ENCODE results near the gene PANK4. TPM values are rescaled to one million over a fixed set of nuclear protein-coding genes. Genes with fewer than 3 reads are reported as not detected.

PANK4 gene
- polyA plus RNA-seq, 2 of the 4 experiments (the other 2 are of a cell fraction), result 8.1 to 13.8 TPM

GRCh38 chr1:2460996-2461751, 65.2 kb downstream of the PANK4 start:
- Histone ChIP-seq H3K4me2 (no peak overlapping the region), H3K27ac (no peak overlapping the region), H3K9me3 (no peaks in the 10 kb centered on the region), H3K4me3 (no peak overlapping the region), H3K4me1 (no peaks in the 10 kb centered on the region)
- ATAC-seq (no peak), DNase-seq (ENCODE audit: low read depth in 1 of 2, low spot score in 1 of 2) (no peak), FAIRE-seq (no peak)
- 79% methylated on average over 10 of the region's 18 CpGs for WGBS (ENCODE audit: missing lambda C conversion rate)
- ChIA-PET POLR2A (no interaction called here), CTCF (interaction anchor here (1.0 to 1.9 kb wide), 5 partner anchors 8 to 321 kb away, joined by 3 to 16 read pairs (median 3); no protein-coding TSS in a partner anchor)
- TF ChIP-seq POLR2AphosphoS2 (conservative IDR thresholded peaks at IDR 0.05; ENCODE audit: low read length), result no peak
- TF ChIP-seq ZC3H11A (IDR thresholded peaks at IDR 0.05), result no peak
- no peak for TF ChIP-seq USF2 (IDR thresholded peaks at IDR 0.05)
- no peak for TF ChIP-seq CTCF (IDR thresholded peaks at IDR 0.05)
- no peak for TF ChIP-seq BHLHE40 (IDR thresholded peaks at IDR 0.05; ENCODE audit: low read depth, low read length)
- no peak for TF ChIP-seq TFCP2L1 (CRISPR knock-in tag; IDR thresholded peaks at IDR 0.05)
- no peak for TF ChIP-seq PBX3 (IDR thresholded peaks at IDR 0.05)
- TF ChIP-seq CHD2 (IDR thresholded peaks at IDR 0.05; ENCODE audit: low read length, partially characterized antibody), result no peak
- TF ChIP-seq MAFK (IDR thresholded peaks at IDR 0.05; ENCODE audit: partially characterized antibody), result no peak
- no peak for TF ChIP-seq PHF8 (IDR thresholded peaks at IDR 0.05; ENCODE audit: borderline replicate concordance, low read depth)
- no peak for TF ChIP-seq CEBPB (IDR thresholded peaks at IDR 0.05)

DNA sequence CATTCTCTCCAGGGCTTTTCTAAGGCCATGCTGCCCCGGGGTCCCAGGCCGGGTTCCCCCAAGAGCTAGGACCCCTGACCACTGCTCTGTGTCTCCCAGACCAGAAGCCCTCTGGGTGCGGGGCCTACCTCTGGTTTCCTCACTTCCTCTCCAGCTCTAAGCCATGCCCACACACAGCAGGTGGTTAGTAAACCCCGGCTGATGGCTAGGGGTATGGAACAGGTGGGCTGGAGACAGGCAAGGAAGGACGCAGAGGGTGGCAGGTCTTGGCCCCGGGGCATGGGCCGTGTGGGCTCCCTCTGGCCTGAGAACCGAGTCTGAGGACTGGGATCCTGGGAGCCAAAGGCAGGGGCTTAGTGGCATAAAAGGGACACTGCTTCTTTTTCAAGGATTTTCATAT, 66.2 kb downstream of the PANK4 start:
- no peak for TF ChIP-seq EHF (CRISPR knock-in tag; IDR thresholded peaks at IDR 0.05)
- TF ChIP-seq, protein P1, sequence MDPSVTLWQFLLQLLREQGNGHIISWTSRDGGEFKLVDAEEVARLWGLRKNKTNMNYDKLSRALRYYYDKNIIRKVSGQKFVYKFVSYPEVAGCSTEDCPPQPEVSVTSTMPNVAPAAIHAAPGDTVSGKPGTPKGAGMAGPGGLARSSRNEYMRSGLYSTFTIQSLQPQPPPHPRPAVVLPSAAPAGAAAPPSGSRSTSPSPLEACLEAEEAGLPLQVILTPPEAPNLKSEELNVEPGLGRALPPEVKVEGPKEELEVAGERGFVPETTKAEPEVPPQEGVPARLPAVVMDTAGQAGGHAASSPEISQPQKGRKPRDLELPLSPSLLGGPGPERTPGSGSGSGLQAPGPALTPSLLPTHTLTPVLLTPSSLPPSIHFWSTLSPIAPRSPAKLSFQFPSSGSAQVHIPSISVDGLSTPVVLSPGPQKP (IDR thresholded peaks at IDR 0.05; ENCODE audit: low read depth, low read length), result no peak
- ChIA-PET POLR2A (no interaction called here), CTCF (interaction anchor here (0.6 to 1.9 kb wide), 6 partner anchors 8 to 88 kb away, joined by 3 to 16 read pairs (median 3); no protein-coding TSS in a partner anchor)
- peak in 1 of 2 experiments; percentile 9; a peak in 2 of 6 replicates for ATAC-seq
- Histone ChIP-seq H3K4me3 (no peak overlapping the region), H3K4me2 (no peak overlapping the region), H3K4me1 (no peaks in the 10 kb centered on the region), H3K27ac (no peak overlapping the region), H3K9me3 (no peaks in the 10 kb centered on the region)
- FAIRE-seq, result no peak
- 71% methylated on average over 3 of the region's 8 CpGs for WGBS (ENCODE audit: missing lambda C conversion rate)
- no peak for DNase-seq (ENCODE audit: low read depth in 1 of 2, low spot score in 1 of 2)

DNA sequence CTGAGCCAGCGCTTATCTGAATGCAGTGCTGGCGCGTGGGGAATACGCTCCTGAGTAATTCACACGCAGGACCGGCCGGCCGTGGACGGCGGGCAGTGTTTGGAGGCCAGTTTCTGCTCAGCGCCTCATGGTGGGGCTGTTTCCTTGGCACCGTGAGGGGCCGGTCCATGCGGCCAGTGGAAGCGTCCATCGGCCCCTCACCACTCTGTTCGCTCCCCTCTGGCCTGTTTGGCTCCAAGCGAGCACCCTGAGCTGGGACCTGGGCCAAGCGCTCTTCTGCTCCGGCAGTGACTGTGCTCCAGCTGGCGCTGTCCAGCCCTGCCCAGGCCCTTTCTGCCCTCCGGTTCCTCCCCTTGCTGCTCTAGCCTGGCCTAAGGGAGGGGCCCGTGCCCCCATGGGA, 66.6 kb downstream of the PANK4 start:
- no peak for FAIRE-seq
- CTCF ChIA-PET, result interaction anchor here (0.6 to 1.9 kb wide), 6 partner anchors 8 to 88 kb away, joined by 3 to 16 read pairs (median 3); no protein-coding TSS in a partner anchor
- no peaks in the 10 kb centered on the region for H3K9me3 ChIP-seq
- no peak overlapping the region for H3K4me3 ChIP-seq
- no peak overlapping the region for H3K27ac ChIP-seq
- peak in 1 of 2 experiments; percentile 74; a peak in 3 of 6 replicates for ATAC-seq
- DNase-seq (ENCODE audit: low read depth in 1 of 2, low spot score in 1 of 2), result peak in 1 of 2 experiments; percentile 30
- no peak overlapping the region for H3K4me2 ChIP-seq
- 56% methylated on average over 16 of the region's 23 CpGs for WGBS (ENCODE audit: missing lambda C conversion rate)
- H3K4me1 ChIP-seq, result no peaks in the 10 kb centered on the region
- POLR2A ChIA-PET, result no interaction called here
- TF ChIP-seq TP53 (CRISPR knock-in tag; IDR thresholded peaks at IDR 0.05) (no peak), HES2 (IDR thresholded peaks at IDR 0.05) (no peak), CHD4 (IDR thresholded peaks at IDR 0.05; ENCODE audit: borderline replicate concordance) (no peak), EP300 (IDR thresholded peaks at IDR 0.05) (no peak), HOXA7 (CRISPR knock-in tag; IDR thresholded peaks at IDR 0.05) (no peak), RAD21 (conservative IDR thresholded peaks at IDR 0.05 in 1 of 2, IDR thresholded peaks at IDR 0.05 in 1 of 2) (peak in 1 of 2 experiments; percentile 21; a peak in 2 of 5 replicates), SREBF2 (IDR thresholded peaks at IDR 0.05) (no peak), PHF8 (IDR thresholded peaks at IDR 0.05; ENCODE audit: borderline replicate concordance, low read depth) (no peak), RNF2 (IDR thresholded peaks at IDR 0.05; ENCODE audit: borderline replicate concordance, low read depth) (no peak), CTCF (IDR thresholded peaks at IDR 0.05) (no peak), MAFK (IDR thresholded peaks at IDR 0.05; ENCODE audit: partially characterized antibody) (no peak), EHF (CRISPR knock-in tag; IDR thresholded peaks at IDR 0.05) (no peak)

Measured in A549 (cell line).